ENCODE results near the gene MAPRE2.
A peak's percentile ranks its signal among the peaks of the same experiment; 100 is the strongest.

The MAPRE2 gene

GRCh38 chr18:34999756-35000289 is 41.4 kb upstream of the MAPRE2 start:
- TF ChIP-seq NFIC (IDR thresholded peaks at IDR 0.05) (no peak), USF1 (IDR thresholded peaks at IDR 0.05) (no peak), CEBPB (IDR thresholded peaks at IDR 0.05) (no peak), TAF1 (IDR thresholded peaks at IDR 0.05; ENCODE audit: low read depth) (no peak), EP300 (IDR thresholded peaks at IDR 0.05; ENCODE audit: borderline replicate concordance) (no peak), TEAD4 (IDR thresholded peaks at IDR 0.05) (no peak), EGR1 (IDR thresholded peaks at IDR 0.05) (no peak), REST (IDR thresholded peaks at IDR 0.05; ENCODE audit: low read depth) (no peak), MAX (IDR thresholded peaks at IDR 0.05) (no peak), CREB1 (IDR thresholded peaks at IDR 0.05; ENCODE audit: low read depth) (no peak), FOXM1 (IDR thresholded peaks at IDR 0.05; ENCODE audit: borderline replicate concordance, low read depth) (no peak)

GRCh38 chr18:35000457-35000856 is 40.8 kb upstream of the MAPRE2 start:
- TF ChIP-seq TAF1 (IDR thresholded peaks at IDR 0.05; ENCODE audit: low read depth), result no peak
- TF ChIP-seq EGR1 (IDR thresholded peaks at IDR 0.05), result no peak

- no peak for TF ChIP-seq EP300 (IDR thresholded peaks at IDR 0.05; ENCODE audit: borderline replicate concordance)
- TF ChIP-seq ZBTB7A (IDR thresholded peaks at IDR 0.05; ENCODE audit: low read depth), result no peak
- no peak for TF ChIP-seq REST (IDR thresholded peaks at IDR 0.05; ENCODE audit: low read depth)
- no peak for TF ChIP-seq TCF12 (IDR thresholded peaks at IDR 0.05; ENCODE audit: low read depth)
- TF ChIP-seq FOXM1 (IDR thresholded peaks at IDR 0.05; ENCODE audit: borderline replicate concordance, low read depth), result no peak
Measured at GRCh38 chr18:35002120-35002519, 39.1 kb upstream of the MAPRE2 start.

- TF ChIP-seq USF1 (IDR thresholded peaks at IDR 0.05) (no peak), RAD21 (IDR thresholded peaks at IDR 0.05; ENCODE audit: low read depth) (peak; percentile 81)
Measured at GRCh38 chr18:35005963-35006577, 35.1 kb upstream of the MAPRE2 start.

- TF ChIP-seq TEAD4 (IDR thresholded peaks at IDR 0.05), result no peak
- no peak for TF ChIP-seq EGR1 (IDR thresholded peaks at IDR 0.05)
- no peak for TF ChIP-seq TAF1 (IDR thresholded peaks at IDR 0.05; ENCODE audit: low read depth)
Measured at GRCh38 chr18:35010156-35010555, 31.1 kb upstream of the MAPRE2 start.

GRCh38 chr18:35010993-35011392 is 30.2 kb upstream of the MAPRE2 start:
- TF ChIP-seq YY1 (IDR thresholded peaks at IDR 0.05; ENCODE audit: low read depth) (no peak), REST (IDR thresholded peaks at IDR 0.05; ENCODE audit: low read depth) (no peak), ZBTB7A (IDR thresholded peaks at IDR 0.05; ENCODE audit: low read depth) (no peak), TAF1 (IDR thresholded peaks at IDR 0.05; ENCODE audit: low read depth) (no peak), CEBPB (IDR thresholded peaks at IDR 0.05) (no peak), EP300 (IDR thresholded peaks at IDR 0.05; ENCODE audit: borderline replicate concordance) (no peak), USF1 (IDR thresholded peaks at IDR 0.05) (no peak), MAX (IDR thresholded peaks at IDR 0.05) (no peak), NFIC (IDR thresholded peaks at IDR 0.05) (no peak), TEAD4 (IDR thresholded peaks at IDR 0.05) (no peak), RAD21 (IDR thresholded peaks at IDR 0.05; ENCODE audit: low read depth) (no peak)
